D341Med (cell line): ENCODE results near the gene YBX1.
A peak's percentile ranks its signal among the peaks of the same experiment; 100 is the strongest.
"Not testable (repeated sequence)": the region's sequence is repeated elsewhere in the genome, so short reads cannot be mapped to it uniquely, and the experiment has no call there.

Source experiments
- DNase-seq: peaks from one replicate; pipeline ENCODE4 v3.0.0; 2012; ENCODE audit warnings: low spot score

YBX1 gene

DNA sequence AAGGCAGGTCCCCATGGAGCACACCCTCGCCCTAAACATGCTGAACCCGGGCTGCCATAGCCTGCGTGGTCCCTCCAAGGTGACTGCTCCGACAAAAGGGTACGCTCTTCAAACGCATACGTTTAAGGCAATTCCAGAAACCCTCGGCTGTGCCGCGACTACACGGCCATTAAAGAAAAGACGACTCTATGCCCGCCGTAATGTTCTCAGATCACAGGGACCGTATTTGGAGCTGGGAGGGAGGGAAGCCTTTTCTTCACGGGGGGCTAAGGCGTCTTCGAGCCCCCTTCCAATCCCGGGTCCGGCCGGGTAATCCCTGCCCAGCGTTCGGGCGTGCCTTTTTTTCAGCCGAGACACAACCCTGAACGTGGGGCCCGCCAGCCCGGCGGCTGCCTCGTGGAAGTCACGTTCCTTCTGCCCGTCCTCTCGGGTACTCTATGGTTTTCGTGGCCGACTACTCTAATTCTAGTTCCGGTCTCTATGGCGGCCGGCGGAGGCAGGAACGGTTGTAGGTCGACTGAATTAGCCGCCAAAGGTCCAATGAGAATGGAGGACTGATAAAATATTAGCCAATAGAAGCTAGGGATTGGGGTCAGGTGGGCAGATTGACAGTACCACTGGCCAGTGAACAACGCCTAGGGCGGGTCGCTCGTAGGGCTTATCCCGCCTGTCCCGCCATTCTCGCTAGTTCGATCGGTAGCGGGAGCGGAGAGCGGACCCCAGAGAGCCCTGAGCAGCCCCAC is at the start of gene YBX1:
TSS of gene YBX1 (plus strand) at position 678 of the 743 bp plus-strand sequence. CDS start 148 bp downstream, outside the sequence.
- DNase-seq: peak; percentile 94

DNA sequence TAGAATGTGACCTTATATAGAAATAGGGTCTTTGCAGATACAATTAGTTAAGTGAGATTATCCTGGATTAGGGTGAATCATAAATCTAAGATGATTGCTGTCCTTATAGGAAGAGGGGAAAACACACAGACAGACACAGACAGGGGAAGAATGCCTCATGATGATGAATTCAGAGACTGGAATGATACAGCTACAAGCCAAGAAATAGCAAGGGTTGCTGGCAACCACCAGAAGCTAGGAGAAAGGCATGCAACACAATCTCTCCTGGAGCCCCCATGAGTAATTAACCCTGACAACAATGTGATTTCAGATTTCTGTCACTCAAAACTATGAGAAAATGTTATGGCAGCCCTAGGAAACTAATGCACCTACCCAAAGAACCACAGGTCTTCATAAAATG is 43.1 kb upstream of the YBX1 start:
- DNase-seq: peak; percentile 26

DNA sequence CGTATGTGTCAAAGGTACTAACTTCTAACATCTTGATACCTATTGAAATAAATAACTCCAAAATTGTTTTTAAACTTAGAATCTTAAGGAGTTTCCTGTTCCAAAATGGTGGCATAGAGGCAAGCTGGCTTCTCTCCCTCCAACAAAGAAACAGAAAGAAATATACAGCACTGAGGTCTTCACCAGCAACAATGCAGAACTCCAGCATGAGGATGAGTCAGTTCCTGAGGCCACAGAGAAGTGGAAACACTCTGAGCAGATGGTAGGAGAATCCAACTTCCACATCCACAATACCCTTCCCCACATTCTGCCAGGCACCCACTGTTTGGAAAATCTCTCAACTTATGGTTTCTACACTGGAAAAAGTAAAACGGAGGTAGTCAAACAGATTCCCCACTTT is 36.2 kb upstream of the YBX1 start:
- no peak for DNase-seq

DNA sequence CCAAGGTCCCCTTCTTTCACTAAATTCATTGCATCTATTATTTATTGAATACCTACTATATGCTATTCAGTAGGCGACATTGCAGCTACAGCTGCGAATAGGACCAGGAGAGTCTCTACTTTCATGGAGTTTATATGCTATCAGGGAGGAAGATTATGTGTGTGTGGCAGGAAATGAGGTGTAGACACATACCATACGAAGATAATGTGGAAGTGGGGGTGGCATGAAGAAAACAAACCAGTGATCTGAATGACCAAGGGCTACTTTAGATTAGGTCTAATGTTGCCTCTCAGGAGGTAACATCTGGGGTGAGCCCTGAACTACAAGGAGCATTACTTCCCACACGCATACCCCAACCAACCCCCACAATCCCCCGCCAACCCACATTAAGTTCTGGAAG is 25.0 kb upstream of the YBX1 start:
- DNase-seq: no peak

DNA sequence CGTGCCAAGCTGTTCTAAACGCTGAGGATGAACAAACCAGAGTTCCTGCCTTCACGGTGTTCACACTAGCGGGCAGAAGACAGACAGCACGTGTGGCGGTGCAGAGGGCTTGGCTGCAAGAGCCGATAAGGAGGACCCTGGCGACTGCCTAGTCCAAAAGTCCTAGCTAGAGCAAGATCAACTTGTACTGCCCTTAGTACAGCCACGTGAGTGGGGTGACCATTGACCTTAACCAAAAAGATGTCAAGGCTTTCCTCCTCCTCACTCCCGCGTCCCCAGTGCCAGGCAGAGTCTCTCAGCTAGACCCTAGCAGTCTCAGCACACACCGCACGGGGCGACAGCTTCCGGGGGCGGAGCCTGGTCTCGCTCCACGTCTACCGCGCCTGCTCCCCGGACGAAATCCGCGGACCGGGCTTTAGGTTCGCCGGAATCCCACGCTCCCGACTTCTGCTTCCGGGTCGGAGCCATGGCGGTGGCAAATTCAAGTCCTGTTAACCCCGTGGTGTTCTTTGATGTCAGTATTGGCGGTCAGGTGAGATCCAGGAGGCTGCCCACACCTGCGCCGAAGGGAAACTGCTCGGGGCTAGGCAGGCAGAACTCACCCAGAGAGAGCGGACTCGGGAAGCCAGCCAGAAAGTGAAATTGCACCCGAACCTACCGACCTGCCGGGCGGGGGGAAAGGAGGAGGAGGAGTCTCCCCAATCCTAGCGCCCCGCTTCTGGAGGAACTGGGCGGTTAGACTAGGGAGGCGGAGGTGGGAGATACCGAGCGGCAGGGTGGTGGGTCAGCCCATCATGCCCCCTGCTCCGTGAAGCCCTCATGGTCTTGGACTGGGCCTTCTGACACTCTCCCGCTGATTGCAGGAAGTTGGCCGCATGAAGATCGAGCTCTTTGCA is 24.0 kb upstream of the YBX1 start, which contains the start of gene PPIH:
TSS of gene PPIH (plus strand) at position 443 of the 896 bp plus-strand sequence. CDS start at position 467, 24 bp downstream.
- DNase-seq: peak; percentile 95

DNA sequence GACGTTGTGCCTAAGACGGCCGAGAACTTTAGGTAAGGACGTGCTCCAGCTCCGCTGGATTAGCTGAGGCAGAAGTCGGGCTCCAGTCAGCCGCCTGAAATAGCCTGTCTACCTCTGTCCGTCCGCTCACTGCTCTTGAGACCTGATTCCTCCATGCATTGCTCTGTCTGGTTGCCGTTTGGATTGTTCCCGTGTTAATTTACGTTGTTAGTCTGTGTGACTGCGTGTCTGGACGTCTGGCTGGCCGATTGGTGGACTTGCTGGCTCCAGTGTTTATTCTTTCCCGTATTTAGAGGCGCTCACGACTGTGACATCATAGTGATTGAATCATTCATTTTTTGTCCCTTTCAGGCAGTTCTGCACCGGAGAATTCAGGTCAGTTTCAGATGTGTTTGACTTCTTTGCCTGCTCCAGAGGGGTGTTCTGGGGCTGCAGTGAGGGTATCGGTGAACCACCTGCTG is 23.3 kb upstream of the YBX1 start:
- DNase-seq: no peak

DNA sequence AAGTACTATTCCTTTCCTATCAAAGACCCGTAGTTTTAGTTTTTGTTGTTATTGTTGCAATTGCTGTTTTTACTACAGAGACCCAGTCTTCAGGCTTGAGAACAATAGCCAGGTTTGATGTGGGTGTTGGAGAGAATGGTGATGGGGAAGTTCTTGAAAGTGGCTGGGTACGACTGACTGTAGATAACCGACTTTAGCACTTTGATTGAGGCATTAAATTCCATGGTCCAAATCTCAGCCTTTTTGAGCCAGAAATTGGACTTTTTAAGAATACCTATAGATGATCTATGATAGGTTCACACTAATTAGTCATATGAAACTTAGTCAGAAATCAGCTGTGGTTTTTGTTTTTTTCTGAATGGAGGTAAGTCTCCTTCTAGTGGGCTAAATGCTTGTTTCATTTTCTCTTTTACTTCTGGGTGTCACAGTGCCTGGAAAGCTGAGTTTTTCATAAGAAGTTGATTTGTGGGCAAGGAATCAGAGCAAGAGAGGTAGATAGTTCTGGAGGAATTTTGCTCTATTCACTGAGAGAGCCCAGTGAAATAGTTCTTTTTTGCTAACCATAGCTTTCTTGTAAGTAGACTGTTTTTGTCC is 21.2 kb upstream of the YBX1 start:
- DNase-seq: no peak

DNA sequence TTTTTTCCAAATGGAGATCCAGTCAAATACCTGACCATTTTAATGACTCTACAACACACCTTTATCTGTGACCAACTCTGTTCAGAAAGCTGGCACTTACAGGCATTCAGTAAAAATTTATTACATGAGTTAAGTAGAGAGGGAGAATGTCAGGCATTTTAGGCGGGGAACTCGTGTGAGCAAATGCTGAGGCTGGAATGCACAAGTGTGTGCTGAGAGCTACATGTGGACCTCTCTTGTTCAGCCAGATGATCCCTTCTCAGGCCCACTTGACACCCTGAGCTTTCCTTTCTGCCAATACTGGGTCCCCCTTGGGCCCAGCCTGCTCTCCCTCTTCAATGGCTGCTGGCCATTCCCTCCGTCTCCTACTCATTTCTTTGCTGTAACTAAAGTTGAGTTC is 12.3 kb upstream of the YBX1 start:
- DNase-seq: no peak

DNA sequence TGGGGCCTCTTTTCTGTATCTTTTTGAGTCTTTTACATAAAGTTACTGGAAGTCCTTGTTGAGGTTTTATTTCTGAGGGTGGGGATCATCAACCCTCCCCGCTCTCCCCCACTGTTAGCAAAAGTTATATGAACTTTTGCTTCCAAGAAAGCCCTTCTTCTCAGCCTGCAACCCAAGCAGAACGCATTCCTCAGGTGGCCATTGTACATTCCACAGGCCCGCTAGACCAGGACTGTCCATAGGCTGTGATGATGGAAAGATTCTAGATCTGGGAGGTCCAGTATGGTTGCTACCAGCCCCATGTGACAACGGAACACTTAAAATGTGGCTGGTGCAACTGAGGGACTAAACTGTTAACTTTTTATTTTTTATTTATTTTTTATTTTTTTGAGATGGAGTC is 11.8 kb upstream of the YBX1 start:
- DNase-seq: no peak

DNA sequence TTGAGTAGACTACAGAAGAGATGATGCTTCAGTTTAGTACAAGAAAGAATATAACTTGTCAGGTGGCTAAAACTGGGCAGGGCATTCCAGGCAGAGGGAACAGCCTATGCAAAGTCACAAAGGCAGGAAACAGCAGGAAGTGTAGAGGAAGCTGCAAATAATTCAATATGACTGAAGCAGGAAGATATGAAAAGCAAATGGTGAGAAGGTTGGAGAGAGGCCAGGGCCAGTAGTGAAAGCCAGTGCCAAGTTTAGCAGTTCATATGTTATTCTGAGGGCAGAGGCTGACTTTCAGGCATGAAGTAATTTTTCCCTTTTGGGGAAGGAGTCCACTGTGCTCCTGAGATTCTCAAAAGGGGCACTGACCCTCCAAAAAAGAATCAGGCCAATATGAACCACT is 8.0 kb upstream of the YBX1 start:
- no peak for DNase-seq

DNA sequence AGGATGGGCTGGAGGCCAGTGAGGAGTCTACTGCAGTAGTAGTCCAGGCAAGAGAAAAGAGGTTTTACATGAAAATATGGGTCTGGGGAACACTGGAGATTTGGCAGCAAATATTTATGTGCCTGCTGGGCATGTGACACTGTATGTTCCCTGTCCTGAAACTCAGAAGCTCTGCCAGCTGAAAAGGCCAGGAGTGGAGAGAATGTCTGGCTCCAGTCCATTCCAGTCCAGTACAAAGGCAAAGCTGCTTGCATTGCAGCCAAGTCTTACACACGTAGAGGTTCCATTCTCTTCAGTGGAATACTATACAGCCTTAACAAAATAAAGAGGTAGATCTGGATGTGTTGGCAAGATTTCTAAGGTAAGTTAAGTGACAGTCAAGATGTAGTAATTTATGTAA is 7.5 kb upstream of the YBX1 start:
- no peak for DNase-seq

DNA sequence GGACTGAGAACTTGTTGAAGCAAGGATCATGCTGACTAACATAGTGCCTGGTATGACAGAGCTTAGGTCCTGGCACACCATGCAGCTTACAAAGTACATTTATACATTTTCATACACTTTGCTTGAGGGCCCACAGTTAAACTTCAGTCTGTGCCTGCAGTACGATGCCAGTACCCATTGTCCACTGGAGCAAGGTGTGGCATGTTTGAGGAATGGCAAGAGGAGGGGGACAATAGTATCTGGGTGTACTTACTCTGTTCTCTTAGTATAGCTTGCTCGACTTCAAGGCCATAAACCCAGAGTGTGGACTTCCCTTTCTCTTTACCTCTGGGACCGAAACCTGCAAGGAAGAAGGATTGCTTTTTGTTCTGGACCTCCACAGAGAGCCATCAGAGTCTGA is 6.8 kb upstream of the YBX1 start:
- no peak for DNase-seq

DNA sequence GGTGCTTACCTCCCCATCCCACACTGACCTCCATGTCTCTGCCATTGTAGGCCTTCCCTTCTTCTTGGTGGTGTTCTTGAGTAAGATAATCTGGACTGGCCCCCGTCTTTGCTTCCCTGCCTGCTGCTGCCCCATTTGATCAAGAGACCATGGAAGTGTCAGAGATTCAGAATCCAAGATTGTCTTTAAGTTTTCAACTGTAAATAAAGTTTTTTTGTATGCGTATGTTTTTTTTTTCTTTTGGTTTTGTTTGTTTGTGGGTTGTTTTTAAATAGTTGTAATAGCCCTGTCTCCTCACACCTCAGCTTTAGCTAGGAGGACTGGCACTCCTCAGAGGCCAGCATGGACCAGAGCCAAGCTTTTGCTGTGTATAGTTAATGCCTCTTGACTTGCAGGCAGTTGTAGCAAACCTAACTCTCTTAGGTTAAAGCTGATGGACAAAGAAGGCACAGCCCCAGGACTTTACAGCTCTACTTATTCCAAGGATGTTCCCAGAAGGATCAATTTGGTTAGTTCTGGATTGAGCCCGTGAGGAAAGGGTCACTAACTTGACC is 5.6 kb upstream of the YBX1 start:
- no peak for DNase-seq

DNA sequence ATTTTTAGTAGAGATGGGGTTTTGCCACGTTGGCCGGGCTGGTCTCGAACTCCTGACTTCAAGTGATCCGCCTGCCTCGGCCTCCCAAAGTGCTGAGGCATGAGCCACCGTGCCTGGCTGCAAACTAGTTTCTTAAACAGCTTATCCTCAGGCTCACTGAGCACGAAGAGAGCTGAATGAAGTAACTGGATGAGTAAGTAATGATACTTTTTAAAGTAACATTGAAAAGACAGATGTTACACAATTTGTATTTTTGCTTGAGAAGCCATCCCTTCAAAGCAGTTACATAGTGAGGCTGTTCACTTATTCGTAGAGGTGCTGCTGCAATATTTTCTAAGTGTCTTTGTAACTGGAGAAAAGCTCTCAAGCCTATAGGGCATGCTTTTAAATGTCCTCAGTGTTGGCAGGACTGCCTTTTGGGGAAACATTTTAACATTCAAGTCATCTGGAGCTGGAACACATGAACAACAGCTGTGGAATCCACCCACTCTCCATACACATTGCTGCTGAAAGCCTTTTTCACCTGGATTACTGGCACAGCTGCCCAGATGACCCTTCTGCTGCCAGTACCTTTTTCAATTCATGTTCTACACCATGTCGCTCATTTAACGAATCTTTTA is 2.7 kb upstream of the YBX1 start:
- no peak for DNase-seq

DNA sequence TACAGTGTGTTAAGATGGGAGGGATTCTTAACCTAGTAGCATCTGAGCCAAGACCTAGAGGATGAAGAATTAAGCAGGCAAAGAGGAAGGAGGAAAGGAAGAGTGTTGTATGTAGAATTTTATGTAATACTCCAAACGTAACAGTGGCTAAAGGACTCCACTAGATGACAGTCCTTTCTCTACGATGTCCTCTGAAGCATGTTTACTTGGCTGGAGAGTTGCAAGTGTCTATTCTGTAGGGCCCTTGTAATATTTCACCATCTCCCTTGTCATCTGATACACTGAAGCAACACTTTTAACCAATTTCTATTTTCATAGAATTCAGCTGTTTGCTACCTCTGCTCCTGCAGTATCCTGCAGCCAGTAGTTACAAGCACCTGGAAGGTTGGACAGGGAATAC is 2.2 kb upstream of the YBX1 start:
- DNase-seq: no peak

DNA sequence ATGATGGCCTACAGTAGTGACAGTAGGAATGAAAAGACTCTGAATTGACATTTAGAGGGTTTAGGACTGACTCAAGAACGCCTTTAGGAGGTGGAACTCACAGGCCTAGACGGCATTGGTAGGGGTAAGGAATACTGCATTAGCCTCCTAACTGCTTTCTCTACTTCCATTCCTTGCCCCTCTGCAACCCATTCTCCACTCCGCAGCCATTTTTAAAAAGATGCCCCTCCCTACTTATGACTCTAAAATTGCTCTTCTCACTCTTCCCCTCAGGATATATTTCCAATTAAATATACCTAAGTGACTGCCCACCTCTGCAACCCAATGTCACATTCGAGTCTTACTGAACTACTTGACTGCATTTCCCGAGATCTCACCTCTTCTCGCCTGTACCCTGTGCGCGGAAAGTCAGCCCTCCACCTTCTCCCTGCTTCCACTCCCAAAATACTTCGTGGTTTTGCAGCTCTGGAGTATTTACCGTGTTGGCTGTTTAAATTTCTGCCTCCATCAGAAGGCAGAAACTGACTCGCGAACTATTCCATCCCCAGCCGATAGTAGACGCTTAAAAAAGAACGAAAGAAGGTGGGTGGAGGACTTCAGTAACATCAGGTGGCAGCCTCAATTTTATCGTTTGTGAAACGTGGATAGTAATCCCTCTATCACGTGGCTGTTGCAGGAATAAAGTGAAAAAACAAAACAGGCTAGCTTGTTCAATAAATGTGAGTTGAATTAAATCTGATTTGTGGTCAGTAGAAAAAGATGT is 1.1 kb upstream of the YBX1 start:
- DNase-seq: no peak

DNA sequence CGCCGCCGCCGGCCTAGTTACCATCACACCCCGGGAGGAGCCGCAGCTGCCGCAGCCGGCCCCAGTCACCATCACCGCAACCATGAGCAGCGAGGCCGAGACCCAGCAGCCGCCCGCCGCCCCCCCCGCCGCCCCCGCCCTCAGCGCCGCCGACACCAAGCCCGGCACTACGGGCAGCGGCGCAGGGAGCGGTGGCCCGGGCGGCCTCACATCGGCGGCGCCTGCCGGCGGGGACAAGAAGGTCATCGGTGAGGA is 193 bp downstream of the YBX1 start:
- not testable (repeated sequence) for DNase-seq

DNA sequence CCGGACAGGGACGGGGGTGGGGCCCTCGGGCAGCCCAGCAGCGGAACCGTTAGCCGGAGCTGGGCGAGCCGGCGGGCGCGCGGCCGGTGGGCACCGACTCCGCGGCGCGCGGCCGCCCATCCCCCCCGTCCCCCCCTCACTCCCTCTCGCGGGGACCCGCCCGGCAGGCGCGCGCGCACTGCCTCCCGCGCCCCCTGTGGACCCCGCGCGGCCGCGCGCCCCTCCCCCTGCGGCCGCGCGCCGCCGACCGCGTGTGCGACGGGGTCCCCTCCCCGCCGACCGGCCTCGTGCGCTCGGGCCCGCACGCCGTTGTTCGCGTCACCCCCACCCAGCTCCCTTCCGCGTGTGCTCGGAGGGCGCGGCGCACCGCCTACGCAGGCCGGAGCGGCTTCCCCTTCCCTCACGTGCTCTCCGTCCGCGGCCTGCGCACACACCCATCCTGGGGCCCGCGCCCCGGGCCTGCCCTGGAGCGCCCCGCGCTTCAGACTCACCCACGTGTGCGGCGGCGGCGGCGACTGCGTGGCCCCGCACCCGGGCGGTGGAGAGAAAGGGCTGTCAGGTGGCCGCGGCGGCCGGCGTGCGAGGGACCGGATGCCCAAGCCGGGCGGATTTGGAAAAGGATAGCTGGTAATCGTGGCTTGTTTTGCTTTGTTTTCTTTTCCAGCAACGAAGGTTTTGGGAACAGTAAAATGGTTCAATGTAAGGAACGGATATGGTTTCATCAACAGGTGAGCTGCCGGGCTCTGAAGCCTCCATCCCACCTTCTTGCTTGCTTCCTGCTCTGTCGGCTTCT is 717 bp downstream of the YBX1 start:
- peak; percentile 89 for DNase-seq

DNA sequence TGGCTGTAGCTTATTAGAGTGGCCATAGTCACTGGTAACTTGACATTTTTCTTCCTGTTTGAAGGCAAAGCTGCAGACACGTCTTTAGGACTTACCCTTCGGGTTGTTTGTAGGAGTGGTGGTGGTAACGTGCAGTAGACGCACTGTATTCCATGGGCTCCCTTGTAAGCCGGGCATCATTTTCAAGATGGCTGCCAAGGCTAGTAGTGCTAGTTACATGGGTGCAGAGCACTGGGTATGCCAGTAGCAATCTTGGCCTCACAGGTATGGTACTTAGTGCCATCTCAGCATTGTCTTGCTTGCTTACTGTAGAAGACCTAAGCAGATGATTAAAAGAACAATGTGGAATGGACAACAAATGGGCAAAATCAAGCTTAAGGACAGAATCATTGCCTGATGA is 1.9 kb downstream of the YBX1 start:
- DNase-seq: peak; percentile 50

DNA sequence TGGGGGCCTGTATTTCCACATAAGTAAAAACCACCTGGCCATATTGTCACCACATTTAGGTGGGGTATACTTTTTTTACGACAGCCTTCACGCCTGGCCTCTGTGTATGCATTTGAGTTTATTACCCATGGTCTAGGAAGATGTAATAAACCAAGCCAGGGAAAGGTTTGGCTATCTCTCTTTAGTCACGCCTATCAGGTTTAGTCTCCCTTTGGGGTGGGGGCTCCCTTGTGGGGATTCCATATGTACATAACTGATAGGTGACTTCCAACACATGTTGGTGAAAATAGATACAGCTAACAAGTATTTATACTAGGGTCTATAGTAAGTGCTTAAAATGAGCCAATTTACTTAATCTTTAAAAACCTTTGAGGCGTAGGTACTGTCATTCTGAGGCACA is 4.2 kb downstream of the YBX1 start:
- DNase-seq: no peak

DNA sequence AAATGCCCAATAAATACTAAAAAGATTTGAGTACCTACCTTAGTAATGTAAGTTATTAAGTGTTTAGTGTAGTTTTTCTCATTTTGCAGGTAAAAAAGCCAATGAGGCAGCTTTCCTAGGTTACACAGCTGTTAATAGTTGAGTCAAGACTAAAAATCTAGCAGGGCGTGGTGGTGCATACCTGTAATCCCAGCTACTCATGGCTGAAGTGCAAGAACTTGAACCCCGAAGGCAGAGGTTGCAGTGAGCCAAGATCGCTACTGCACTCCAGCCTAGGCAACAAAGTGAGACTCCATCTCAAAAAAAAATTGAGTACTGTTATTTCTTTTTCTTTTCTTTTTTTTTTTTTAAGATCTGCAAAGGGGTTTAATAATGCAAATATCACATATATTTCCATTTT is 7.7 kb downstream of the YBX1 start:
- DNase-seq: no peak
